Amygdala (tissue), 56 donors: ENCODE results near the gene OR1N2.
"Not testable (repeated sequence)": the region's sequence is repeated elsewhere in the genome, so short reads cannot be mapped to it uniquely, and the experiment has no call there.

Experiments
- DNase-seq, 56 donors: peaks; one replicate each; lab custom pipeline; 2025; lab: John Stamatoyannopoulos, UW

Gene OR1N2, protein sequence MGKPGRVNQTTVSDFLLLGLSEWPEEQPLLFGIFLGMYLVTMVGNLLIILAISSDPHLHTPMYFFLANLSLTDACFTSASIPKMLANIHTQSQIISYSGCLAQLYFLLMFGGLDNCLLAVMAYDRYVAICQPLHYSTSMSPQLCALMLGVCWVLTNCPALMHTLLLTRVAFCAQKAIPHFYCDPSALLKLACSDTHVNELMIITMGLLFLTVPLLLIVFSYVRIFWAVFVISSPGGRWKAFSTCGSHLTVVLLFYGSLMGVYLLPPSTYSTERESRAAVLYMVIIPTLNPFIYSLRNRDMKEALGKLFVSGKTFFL

DNA sequence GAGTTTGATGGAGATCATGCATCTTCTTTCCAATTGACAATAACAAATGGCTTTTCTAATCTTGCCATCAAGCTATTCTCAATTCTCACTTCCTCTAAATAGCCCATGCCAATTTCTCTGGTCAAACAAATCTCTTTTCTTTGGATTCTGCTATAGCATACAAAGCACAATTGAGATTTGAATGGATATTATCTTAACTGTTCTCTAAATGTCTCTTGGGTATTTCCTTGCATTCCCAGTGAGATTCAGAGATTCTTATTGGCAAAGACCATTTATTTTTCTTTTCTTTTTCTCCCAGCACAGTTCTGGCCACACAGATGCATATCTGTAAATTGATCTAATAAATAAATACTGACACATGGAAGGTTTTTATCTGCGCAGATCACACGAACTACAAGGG is at the start of gene OR1N2:
TSS of gene OR1N2 (plus strand) at position 301 of the 400 bp plus-strand sequence. CDS start 100 bp downstream, outside the sequence.
- no peak for DNase-seq

DNA sequence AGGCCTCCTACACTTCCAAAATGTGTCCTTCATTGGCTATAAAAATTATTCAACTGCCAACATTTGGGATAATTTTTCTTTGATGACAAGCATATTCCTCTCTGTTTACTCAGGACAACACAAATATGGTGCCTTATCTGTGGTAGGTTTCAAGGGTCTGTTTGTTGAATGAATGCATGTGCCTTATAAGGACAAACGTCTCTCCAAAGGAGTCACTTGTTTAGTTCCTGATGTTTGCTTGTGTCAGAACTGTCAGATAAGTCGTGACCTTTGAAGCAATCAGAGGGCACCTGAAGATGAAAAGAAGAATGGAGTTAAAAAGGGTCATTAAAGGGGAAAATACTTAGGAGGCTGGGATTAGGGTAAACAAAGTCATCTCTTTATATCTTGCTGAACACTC is 45.9 kb upstream of the OR1N2 start:
- DNase-seq: no peak

DNA sequence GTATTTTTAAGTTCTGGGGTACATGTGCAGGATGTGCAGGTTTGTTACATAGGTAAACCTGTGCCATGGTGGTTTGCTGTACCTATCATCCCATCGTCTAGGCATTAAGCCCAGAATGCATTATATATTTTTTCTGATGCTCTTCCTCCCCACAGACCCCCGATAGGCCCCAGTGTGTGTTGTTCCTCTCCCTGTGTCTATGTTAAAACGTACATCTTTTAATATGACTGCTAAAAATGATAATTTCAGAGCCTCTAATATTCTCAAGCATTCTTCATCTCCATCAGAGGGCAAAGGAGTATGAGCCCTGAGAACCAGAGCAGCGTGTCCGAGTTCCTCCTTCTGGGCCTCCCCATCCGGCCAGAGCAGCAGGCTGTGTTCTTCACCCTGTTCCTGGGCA is 42.4 kb upstream of the OR1N2 start, which contains the start of gene OR1J2:
TSS of gene OR1J2 (plus strand) at position 301 of the 400 bp plus-strand sequence. CDS start at position 301, 0 bp downstream.
- DNase-seq: no peak

DNA sequence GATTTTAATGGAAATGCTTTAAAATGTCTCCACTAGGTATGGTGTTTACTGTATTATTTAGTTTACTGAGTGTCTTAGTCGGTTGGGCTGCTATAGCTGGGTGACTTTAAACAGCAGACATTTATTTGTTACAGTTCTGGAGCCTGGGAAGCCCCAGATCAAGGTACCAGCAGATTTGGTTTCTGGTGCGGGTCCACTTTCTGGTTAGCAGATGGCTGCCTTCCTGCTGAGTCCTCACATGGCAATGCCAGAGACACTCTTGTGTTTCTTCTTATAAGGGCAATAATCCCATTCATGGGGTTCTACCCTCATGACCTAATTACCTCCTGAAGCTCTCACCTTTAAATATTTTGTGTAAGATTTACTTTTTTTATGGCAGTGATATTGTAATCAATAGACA is 34.7 kb upstream of the OR1N2 start:
- DNase-seq: no peak

DNA sequence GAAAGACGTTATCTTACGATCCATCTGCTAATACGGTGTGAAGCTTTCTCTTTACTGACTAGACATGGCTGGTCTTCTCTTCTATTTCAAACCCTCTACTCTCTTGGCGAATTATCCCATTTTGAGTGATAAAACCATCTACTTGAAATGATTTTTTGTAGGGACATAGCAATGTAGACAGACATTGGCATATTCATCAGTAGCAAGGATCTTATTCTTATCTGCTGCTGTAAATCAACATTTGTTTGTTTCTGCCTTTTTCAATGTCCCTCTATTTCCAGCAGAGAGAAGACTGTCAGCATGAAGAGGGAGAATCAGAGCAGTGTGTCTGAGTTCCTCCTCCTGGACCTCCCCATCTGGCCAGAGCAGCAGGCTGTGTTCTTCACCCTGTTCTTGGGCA is 34.1 kb upstream of the OR1N2 start, which contains the start of gene OR1J4:
TSS of gene OR1J4 (plus strand) at position 301 of the 400 bp plus-strand sequence. CDS start at position 301, 0 bp downstream.
- DNase-seq: no peak

DNA sequence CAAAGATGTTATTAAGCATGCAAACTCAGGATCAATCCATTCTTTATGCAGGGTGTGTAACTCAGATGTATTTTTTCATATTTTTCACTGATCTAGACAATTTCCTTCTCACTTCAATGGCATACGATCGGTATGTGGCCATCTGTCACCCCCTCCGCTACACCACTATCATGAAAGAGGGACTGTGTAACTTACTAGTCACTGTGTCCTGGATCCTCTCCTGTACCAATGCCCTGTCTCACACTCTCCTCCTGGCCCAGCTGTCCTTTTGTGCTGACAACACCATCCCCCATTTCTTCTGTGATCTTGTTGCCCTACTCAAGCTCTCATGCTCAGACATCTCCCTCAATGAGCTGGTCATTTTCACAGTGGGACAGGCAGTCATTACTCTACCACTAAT is 33.5 kb upstream of the OR1N2 start:
- DNase-seq: no peak

DNA sequence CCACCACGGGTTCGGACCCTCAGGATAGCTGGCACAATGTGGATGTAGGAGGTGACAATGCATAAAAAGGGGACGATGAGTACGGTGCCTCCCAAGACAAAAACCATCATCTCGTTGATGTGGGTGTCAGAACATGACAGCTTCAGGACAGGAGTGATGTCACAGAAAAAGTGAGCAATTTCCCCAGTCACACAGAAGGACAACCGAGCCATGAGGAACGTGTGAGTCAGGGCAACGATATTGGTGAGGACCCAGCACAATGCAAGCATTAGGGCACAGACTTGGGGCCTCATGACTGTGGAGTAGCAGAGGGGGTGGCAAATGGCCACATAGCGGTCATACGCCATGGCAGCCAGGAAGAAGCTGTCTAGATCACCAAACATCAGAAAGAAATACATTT is 26.3 kb upstream of the OR1N2 start:
- DNase-seq: no peak

DNA sequence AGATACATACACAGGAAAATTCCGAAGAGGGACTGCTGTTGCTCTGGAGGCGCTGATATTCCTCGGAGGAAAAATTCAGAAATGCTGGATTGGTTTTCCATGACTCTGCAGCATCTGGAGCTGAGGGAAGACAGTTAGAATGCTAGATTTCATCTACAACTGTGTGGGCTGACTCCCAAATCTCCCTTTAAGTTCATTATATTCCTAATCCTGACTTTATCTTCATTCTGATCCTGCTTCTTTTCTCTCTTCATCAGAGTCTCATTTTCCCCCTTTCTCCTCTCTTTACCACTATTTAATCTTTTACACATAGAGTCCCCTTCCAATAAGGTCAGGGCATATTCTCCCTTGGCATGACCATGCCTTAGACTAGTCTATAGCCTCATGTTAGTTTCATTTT is 25.7 kb upstream of the OR1N2 start, which contains the start of gene OR1N1:
TSS of gene OR1N1 (minus strand) at position 101 of the 400 bp plus-strand sequence. CDS start at position 101, 0 bp downstream.
- DNase-seq: no peak

DNA sequence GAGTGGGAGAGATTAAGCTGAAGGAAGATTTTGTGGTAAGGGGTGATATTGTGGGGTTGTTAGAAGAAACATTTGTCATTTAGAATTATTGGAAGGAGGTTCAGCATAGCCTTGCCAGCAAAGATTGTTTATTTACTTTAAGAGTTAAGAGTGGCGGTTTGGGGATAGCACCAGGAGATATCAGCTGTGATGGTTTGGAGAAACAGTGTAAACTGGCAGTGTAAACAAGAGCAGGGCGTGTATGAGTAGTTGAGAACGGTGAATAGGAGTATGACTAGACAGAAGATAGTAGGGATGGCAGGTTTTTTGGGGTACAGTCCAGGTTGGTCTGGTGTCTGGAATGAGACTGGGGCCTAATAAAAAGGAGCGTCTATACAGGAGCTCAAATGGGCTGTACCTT is 21.8 kb upstream of the OR1N2 start:
- not testable (repeated sequence) for DNase-seq

DNA sequence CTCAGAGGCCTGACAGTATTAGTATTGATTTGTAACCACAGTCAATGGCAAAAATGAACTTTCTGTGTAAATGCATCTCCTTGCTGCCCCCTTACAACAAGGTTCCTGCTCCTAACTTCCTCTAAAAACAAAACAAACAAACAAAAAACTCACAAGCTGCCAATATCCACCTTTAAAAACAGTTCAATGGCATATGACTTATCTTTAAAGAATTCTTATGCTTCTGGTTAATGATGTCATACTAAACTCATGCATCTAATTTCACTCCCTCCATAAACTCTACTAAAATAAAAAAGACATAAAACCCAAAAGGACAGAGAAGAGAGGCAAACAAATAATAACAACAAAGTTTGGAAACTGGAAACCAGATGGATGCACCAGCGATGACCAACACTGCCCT is 16.8 kb upstream of the OR1N2 start:
- DNase-seq: no peak

DNA sequence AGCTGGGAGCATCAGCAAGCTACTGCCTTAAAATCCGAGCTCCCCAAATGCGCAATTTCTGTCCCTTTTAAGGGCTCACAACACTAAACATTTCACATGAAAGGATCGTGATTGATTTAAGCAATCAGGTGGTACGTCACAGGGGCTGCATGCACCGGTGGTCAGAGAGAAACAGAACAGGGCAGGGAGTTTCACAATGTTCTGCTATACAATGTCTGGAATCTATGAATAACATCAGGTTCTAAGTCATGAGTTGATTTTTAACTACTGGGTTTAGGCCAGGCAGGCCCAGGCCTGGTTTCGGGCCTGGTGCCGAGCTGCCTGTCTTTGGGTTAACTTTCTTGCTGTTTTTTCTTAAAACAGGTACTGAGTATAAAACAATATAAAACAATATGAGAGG is 15.8 kb upstream of the OR1N2 start:
- DNase-seq: not testable (repeated sequence)

DNA sequence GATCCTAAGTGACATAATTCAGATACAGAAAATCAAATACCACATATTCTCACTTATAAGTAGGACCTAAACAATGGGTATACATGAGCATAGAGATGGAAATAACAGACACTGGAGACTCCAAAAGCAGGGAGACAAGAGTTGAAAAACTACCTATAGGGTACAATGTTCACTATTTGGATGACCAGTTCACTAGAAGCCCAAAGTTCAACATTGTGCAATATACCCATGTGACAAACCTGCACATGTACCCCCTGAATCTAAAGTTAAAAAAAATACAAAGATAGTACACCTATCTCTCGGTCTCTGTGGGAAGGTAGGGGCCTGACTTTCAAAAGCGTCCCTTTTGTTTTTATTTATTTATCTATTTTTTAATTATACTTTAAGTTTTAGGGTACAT is 14.2 kb upstream of the OR1N2 start:
- no peak for DNase-seq

DNA sequence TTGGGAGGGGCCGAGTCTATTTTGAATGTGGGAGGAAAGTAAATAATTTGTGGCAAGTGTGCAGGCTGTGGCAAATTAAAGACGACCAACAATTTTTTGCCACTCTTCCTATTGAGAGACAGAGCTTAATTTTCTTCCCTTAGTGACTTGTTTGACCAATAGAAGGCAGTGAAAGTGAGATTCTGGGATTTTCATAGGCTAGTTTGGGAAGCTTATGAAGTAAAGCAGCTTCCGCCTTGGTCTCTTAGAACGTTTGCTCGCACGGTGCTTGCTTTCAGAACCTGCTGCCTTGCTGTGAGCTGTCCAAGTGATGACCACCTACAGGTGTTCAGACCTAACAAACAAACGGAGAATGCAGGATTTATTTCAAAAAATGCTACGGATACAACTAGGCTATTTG is 6.7 kb upstream of the OR1N2 start:
- DNase-seq: no peak

DNA sequence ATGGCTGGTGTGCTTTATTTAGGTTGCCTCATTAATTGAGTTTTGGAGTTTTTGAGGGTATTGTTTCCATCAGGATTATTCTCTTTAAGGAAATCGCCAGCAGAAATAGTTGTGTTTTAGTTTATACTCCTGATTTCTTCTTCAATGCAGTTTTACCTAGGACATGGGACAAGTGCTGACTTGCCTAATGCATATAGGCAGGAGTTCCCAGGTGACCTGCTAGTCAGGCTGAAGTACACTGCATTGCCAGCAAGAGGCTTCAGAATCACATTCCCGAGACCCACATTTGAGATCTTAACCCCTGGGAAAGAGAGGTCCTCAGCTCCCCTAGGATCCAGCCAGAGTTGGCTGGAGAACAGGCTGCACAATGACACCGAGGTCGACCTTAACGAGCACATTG is 1.5 kb upstream of the OR1N2 start:
- no peak for DNase-seq

DNA sequence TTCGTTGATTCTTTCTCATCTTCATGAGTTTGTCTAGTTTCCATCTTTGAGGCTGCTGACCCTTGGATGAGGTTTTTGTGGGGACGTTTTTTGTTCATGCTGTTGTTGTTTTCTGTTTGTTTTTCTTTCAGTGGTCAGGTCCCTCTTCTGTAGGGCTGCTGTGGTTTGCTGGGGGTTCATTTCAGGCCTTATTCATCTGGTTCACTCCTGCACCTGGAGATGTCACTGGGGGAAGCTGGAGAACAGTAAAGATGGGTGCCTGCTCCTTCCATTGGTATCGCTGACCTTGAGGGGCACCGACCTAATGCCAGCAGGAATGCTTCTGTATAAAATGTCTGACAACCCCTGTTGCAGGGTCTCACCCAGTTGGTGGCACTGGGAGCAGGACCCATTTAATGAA is 8.5 kb downstream of the OR1N2 start:
- no peak for DNase-seq

DNA sequence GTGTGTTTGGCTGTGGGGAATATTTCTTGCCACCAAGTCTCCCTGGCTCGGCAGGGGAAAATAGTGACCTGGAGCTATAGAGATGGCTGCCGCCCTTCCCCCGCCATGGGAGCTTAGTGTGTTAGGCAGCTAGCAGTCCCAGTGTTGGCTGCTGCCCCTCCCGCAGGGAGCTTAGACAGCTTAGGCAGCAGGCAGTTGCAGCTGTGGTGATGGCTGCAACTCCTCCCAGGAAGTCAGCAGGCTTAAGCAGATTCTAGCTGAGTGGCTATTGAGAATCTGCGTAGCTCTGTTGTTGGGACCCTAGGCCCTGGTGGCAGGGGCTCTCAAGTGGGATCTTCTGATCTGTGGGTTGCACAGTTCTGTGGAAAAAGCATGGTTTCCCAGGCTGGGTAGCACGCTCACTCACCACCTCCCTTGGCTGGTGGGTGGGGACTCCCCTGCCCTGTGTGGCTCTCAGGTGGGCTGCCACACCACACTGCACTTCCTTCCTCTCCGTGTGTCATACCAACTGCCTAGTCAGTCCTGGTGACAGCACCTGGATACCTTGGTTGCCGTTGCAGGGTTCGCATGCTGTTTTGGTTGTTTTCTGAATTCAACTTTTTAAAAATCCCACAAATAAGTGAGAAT is 9.3 kb downstream of the OR1N2 start:
- DNase-seq: no peak

DNA sequence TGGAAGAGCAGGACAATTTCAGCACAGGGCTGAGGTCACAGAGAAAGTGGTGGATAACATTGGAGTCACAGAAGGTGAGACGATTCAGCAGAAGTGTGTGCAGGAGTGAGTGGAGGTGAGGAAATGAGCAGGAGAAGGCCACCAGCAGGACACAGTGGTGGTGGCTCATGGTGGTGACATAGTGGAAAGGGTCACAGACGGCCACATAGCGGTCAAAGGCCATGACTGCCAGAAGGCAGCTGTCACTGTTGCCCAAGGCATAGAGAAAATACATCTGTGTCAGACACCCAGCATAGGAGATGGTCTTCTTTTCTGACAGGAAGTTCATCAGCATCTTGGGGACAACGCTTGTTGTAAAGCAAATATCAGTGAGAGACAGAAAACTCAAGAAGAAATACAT is 15.0 kb downstream of the OR1N2 start:
- DNase-seq: no peak

DNA sequence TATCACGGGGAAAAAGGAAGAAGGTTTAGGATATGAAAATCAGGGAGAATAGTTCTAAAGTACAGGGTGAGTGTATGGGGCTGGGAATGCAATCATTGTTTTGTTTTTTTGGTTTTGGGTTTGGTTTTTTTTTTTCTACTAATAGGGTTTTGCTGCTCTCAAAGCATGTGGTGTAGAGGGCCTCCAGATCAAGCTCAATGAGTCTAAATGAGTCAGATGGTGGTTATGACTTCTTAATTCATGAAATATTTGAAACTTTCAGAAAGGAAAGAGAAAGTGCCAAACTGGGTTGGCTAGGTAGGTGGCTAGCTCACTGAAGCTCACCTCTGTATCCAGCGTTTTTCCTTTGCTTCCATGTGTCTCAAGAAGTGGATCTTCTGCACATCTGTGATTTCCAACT is 19.5 kb downstream of the OR1N2 start:
- DNase-seq: no peak

DNA sequence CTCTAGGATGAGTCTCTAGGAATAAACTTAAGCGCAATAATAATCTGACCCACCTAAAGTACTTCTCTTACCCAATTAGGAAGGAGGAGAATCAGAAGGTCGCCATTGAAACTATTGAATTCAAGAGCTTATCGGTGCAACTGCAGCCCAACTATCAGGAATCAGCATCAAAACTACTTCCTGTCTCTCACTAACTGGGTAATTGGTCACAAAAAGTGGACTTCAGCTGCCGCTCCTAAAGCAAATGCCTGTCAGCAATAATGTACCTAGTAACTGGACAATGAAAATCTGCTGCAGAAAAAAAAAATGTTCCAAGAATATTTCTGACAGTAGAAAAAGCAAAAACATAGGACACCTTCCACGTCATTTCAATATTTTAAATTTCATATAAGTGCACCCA is 27.0 kb downstream of the OR1N2 start:
- no peak for DNase-seq

DNA sequence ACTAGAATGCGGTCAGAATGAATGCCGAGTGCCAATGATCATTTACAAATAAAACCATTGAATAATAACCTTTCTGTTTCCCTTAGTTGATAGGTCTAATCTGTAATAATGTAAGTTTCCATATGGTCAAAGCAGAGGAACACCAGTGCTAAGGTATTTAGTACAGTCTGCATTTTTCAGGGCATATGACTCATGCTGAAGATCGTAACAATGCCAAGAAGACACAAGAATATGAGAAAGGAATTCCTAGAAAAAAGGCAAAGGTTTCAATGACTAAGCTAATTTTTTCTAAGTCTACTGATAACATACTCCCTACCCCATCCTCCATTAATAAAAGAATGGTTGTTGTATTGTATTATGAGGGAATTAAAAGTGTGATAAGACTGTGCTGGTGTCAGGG is 27.4 kb downstream of the OR1N2 start:
- no peak for DNase-seq

DNA sequence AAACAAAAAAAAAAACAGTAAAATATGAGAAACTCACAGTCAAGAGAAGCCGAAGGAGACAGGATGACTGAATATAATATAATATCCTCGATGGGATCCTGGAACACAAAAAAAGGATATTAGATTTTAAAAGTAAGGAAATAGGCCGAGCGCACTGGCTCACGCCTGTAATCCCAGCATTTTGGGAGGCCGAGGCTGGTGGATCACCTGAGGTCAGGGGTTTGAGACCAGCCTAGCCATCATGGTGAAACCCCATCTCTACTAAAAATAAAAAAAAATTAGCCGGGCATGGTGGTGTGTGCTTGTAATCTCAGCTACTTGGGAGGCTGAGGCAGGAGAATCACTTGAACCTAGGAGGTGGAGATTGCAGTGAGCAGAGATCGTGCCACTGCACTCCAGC is 30.4 kb downstream of the OR1N2 start, which contains the start of gene OR1L8:
TSS of gene OR1L8 (minus strand) at position 101 of the 400 bp plus-strand sequence. CDS start 14,907 bp downstream, outside the sequence.
- DNase-seq: not testable (repeated sequence)
